ENCODE data around the gene TTC21B.

DNA sequence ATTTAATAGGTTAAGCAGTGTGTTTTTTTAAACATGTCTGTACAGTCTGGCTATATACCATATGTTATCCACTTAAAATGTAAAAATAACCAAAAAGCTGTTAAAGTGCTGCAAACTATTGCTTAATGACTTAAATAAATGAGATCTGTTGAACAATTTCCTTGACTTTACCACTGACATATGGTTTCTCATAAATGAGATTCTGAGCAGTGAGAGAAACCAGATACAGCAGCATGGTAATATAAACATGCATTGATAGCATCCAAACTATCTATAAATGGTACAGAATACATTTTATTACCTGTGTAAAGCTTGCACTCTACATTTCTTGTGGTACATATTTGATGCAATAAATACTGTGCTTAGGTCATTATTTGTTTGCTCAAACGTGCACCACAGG lies 36.3 kb upstream of the TTC21B start:
- TF ChIP-seq, protein P1, sequence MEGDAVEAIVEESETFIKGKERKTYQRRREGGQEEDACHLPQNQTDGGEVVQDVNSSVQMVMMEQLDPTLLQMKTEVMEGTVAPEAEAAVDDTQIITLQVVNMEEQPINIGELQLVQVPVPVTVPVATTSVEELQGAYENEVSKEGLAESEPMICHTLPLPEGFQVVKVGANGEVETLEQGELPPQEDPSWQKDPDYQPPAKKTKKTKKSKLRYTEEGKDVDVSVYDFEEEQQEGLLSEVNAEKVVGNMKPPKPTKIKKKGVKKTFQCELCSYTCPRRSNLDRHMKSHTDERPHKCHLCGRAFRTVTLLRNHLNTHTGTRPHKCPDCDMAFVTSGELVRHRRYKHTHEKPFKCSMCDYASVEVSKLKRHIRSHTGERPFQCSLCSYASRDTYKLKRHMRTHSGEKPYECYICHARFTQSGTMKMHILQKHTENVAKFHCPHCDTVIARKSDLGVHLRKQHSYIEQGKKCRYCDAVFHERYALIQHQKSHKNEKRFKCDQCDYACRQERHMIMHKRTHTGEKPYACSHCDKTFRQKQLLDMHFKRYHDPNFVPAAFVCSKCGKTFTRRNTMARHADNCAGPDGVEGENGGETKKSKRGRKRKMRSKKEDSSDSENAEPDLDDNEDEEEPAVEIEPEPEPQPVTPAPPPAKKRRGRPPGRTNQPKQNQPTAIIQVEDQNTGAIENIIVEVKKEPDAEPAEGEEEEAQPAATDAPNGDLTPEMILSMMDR (IDR thresholded peaks at IDR 0.05): no peak
- TF ChIP-seq POLR2A (IDR thresholded peaks at IDR 0.05; ENCODE audit: low read depth) (no peak), POLR2AphosphoS5 (IDR thresholded peaks at IDR 0.05) (no peak)
